Measurements from ENCODE around the gene IGFBP7. TPM values are rescaled to one million over a fixed set of nuclear protein-coding genes. Genes with fewer than 3 reads are reported as not detected.

IGFBP7 gene
- total and polyA plus RNA-seq, 4 donors: 2,521 to 5,050 (median 2,800) TPM

DNA sequence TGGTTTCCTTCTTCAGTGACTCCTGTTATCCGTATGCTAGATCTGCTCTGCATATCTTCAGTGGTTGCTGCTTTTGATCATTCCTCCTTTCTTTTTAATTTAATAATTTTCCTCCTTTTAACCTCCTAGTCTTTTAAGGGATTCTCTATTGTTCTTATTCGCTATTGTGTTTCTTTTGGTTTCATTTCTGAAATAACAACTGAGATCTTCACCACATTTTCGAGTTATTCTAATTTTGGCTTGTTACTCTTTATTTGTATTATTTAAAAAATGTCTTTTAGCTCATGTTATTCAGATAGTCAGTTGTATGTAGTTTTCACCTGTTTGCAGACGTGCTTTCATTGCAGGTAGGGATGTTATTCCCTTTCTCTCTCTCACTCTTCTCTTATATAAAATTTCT lies 24.9 kb downstream of the IGFBP7 start:
- Histone ChIP-seq H3K27ac (ENCODE audit: low read depth in 1 of 2, low read length in 2 of 2) (peak overlapping the region in 1 of 2 donors; percentile 43), H3K4me1 (ENCODE audit: control insufficient read depth in 1 of 2, insufficient read depth in 2 of 2, low read length in 2 of 2) (peaks cover 0 to 10% of the 10 kb centered on the region in 2 donors), H3K9me3 (ENCODE audit: control insufficient read depth, low read length) (no peaks in the 10 kb centered on the region), H3K36me3 (ENCODE audit: control insufficient read depth in 1 of 2, insufficient read depth in 2 of 2, low read length in 1 of 2) (no peaks in the 10 kb centered on the region), H3K4me3 (ENCODE audit: low read length in 2 of 2) (no peak overlapping the region), H3K27me3 (ENCODE audit: control insufficient read depth in 1 of 2, insufficient read depth in 2 of 2, low read length in 1 of 2) (no peaks in the 10 kb centered on the region)
- intact Hi-C loops (cut with DNase I): no loop called here
- DNase-seq: no peak
- no peak for ATAC-seq (ENCODE audit: low FRiP score)
- 18 to 25% methylated on average over 4 of the region's 4 CpGs for WGBS, 2 donors

DNA sequence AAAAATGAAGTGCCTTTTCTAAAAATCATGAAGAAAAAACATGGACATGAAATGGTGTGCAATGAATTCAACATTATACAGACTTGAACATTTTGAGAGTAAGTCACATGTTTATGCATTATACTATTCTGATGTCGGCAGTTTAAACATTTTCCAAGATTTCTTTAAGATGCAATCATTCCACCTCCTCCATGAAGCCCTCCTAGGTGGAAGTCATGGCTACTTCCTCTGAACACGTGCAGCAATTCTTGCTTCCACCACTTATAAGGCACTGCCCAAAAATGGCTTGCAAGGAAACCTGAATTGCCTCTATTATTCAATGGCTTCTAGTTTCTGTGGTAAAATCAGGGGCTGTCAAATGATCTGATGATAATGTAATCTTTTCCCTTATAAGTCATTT lies 25.8 kb downstream of the IGFBP7 start:
- H3K27ac ChIP-seq (ENCODE audit: low read depth in 1 of 2, low read length in 2 of 2): peak overlapping the region; percentile 22 to 25
- peaks cover 0 to 16% of the 10 kb centered on the region in 2 donors for H3K4me1 ChIP-seq (ENCODE audit: control insufficient read depth in 1 of 2, insufficient read depth in 2 of 2, low read length in 2 of 2)
- H3K27me3 ChIP-seq (ENCODE audit: control insufficient read depth in 1 of 2, insufficient read depth in 2 of 2, low read length in 1 of 2): no peaks in the 10 kb centered on the region
- intact Hi-C loops (cut with DNase I): loop anchor here in 1 of 2 donors (5.0 kb wide), 1 partner anchor 42 kb away; no protein-coding TSS in a partner anchor
- WGBS, 2 donors: 55 to 71% methylated on average over 2 of the region's 2 CpGs
- no peak overlapping the region for H3K4me3 ChIP-seq (ENCODE audit: low read length in 2 of 2)
- ATAC-seq (ENCODE audit: low FRiP score) (no peak), DNase-seq (no peak)
- H3K36me3 ChIP-seq (ENCODE audit: control insufficient read depth in 1 of 2, insufficient read depth in 2 of 2, low read length in 1 of 2): no peaks in the 10 kb centered on the region
- H3K9me3 ChIP-seq (ENCODE audit: control insufficient read depth, low read length): no peaks in the 10 kb centered on the region

DNA sequence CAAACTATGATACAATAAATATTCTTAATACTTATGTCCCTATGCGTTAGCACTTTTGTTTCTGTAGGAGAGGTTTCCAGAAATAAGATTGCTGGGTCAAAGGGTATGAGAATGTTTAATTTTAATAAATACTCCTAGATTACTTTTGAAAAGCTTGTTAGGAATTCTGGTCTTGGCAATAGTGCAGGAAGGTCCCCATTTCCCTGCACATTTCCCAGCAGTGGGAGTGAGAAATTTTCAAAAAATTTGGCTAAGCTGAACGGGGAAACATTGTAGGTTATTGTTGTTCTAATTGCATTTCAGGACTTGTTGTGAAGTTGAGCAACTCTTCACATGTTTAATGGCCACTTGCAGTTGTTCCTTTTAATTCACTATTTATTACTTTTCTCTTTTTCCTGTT lies 27.1 kb downstream of the IGFBP7 start:
- no peaks in the 10 kb centered on the region for H3K36me3 ChIP-seq (ENCODE audit: control insufficient read depth in 1 of 2, insufficient read depth in 2 of 2, low read length in 1 of 2)
- DNase-seq (no peak), ATAC-seq (ENCODE audit: low FRiP score) (no peak)
- WGBS, 2 donors: 1 to 2% methylated on average over 2 of the region's 2 CpGs
- H3K27ac ChIP-seq (ENCODE audit: low read depth in 1 of 2, low read length in 2 of 2): peak overlapping the region in 1 of 2 donors; percentile 82
- no peak overlapping the region for H3K4me3 ChIP-seq (ENCODE audit: low read length in 2 of 2)
- intact Hi-C loops (cut with DNase I): loop anchor here in 1 of 2 donors (5.0 kb wide), 1 partner anchor 41 kb away; no protein-coding TSS in a partner anchor
- peaks cover 0 to 19% of the 10 kb centered on the region in 2 donors for H3K4me1 ChIP-seq (ENCODE audit: control insufficient read depth in 1 of 2, insufficient read depth in 2 of 2, low read length in 2 of 2)
- no peaks in the 10 kb centered on the region for H3K27me3 ChIP-seq (ENCODE audit: control insufficient read depth in 1 of 2, insufficient read depth in 2 of 2, low read length in 1 of 2)
- no peaks in the 10 kb centered on the region for H3K9me3 ChIP-seq (ENCODE audit: control insufficient read depth, low read length)

DNA sequence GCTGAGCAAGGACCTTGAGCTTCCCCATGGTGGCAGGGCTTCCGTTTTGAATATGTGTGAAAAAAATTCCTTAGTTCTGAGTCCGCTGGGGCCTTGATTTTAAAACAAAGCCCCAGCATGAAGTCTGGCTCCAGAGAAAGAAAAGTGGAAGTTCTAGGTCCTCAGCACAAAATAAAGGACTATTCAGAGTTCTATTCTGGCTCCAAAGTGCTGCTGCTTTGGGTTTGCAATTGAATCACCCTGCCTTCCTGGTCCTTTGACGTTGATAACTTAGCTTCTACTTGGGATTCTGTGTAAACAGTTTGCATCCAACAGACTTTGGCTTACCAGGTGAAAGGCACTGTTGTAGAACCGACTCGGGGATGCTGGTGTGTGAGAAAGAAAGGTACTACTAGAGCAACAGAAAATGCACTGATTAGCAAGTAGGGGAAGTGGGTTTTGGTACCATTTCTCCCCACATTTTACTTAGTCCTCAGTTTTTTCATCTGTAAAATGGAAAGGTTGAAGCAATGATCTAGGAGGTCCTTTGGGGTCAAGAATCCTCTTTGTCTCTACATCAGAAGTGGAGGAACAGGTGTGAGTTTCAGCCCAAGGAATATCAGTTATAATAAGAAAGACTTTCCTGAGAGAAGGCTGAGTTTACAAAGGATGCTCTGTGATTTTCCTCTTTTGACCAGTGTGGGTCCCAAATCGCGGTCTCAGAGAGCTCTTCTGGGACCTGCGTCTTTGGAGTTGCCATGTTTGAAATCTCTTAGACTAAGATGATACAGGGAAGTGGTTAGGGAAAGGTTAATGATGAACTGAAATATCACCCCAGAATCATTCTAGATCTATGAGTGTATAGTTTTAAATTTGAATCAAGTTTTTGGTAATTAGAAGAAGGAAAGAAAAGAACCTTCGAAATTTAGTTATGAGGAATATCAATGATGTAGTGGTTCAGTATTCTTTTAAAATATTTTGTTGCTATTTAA lies 28.2 kb downstream of the IGFBP7 start:
- Histone ChIP-seq H3K36me3 (ENCODE audit: control insufficient read depth in 1 of 2, insufficient read depth in 2 of 2, low read length in 1 of 2) (no peaks in the 10 kb centered on the region), H3K4me1 (ENCODE audit: control insufficient read depth in 1 of 2, insufficient read depth in 2 of 2, low read length in 2 of 2) (peaks cover 0 to 16% of the 10 kb centered on the region in 2 donors), H3K4me3 (ENCODE audit: low read length in 2 of 2) (no peak overlapping the region), H3K27ac (ENCODE audit: low read depth in 1 of 2, low read length in 2 of 2) (peak overlapping the region; percentile 97 to 100), H3K9me3 (ENCODE audit: control insufficient read depth, low read length) (no peaks in the 10 kb centered on the region), H3K27me3 (ENCODE audit: control insufficient read depth in 1 of 2, insufficient read depth in 2 of 2, low read length in 1 of 2) (no peaks in the 10 kb centered on the region)
- WGBS, 2 donors: 41 to 43% methylated on average over 9 of the region's 9 CpGs
- intact Hi-C loops (cut with DNase I): loop anchor here in 1 of 2 donors (2.0 to 5.0 kb wide), 2 partner anchors 21 to 40 kb away; no protein-coding TSS in a partner anchor
- DNase-seq (no peak), ATAC-seq (ENCODE audit: low FRiP score) (no peak)

DNA sequence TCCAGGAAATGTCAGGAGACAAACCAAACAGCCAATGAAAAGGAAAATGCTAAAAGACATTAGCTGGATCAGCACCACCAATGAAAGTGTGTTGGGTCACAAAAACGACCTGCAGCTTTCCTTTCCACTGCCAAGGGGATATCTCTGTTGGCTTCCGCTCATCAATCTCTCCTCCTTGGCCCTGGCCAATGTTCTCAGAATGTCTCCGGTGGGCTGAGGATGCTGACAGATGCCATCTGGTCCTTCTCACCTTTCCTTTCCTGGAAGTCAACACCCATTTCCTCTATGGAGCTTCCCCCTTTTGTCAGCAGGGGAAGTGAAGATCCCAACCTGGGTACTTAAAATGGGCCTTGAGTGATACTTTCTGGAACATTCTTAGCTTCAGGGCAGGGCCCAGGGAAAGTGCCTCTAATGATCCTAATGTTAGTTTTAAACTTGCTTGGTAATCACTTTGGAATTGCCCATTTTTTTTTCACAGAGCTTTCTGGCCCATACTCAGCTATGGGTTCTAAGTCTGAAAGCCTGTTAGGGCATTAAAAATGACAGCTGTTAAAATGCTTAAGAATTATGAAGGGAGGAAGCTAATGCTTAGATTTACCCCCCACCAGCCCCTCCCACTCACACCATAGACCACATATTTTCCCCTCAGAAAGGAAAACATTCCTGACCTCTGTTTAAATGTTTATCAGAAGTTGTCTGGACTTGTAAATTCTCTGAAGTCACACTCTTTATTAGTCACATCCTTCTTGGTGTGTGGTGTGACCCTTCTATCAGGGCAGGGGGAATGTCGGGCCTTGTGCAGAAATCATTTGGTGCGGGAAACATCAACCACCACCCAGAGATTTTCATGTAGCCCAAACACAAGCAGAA lies 29.2 kb downstream of the IGFBP7 start:
- H3K36me3 ChIP-seq (ENCODE audit: control insufficient read depth in 1 of 2, insufficient read depth in 2 of 2, low read length in 1 of 2): peaks cover 0 to 2% of the 10 kb centered on the region in 2 donors
- H3K9me3 ChIP-seq (ENCODE audit: control insufficient read depth, low read length): no peaks in the 10 kb centered on the region
- peaks cover 2 to 16% of the 10 kb centered on the region in 2 donors for H3K4me1 ChIP-seq (ENCODE audit: control insufficient read depth in 1 of 2, insufficient read depth in 2 of 2, low read length in 2 of 2)
- ATAC-seq (ENCODE audit: low FRiP score): peak; percentile 68
- intact Hi-C loops (cut with DNase I): loop anchor here in 1 of 2 donors (2.0 to 5.0 kb wide), 2 partner anchors 20 to 39 kb away; no protein-coding TSS in a partner anchor
- 21 to 24% methylated on average over 5 of the region's 5 CpGs for WGBS, 2 donors
- no peaks in the 10 kb centered on the region for H3K27me3 ChIP-seq (ENCODE audit: control insufficient read depth in 1 of 2, insufficient read depth in 2 of 2, low read length in 1 of 2)
- DNase-seq: peak; percentile 76 to 78
- H3K4me3 ChIP-seq (ENCODE audit: low read length in 2 of 2): no peak overlapping the region
- peak overlapping the region; percentile 99 to 100 for H3K27ac ChIP-seq (ENCODE audit: low read depth in 1 of 2, low read length in 2 of 2)

DNA sequence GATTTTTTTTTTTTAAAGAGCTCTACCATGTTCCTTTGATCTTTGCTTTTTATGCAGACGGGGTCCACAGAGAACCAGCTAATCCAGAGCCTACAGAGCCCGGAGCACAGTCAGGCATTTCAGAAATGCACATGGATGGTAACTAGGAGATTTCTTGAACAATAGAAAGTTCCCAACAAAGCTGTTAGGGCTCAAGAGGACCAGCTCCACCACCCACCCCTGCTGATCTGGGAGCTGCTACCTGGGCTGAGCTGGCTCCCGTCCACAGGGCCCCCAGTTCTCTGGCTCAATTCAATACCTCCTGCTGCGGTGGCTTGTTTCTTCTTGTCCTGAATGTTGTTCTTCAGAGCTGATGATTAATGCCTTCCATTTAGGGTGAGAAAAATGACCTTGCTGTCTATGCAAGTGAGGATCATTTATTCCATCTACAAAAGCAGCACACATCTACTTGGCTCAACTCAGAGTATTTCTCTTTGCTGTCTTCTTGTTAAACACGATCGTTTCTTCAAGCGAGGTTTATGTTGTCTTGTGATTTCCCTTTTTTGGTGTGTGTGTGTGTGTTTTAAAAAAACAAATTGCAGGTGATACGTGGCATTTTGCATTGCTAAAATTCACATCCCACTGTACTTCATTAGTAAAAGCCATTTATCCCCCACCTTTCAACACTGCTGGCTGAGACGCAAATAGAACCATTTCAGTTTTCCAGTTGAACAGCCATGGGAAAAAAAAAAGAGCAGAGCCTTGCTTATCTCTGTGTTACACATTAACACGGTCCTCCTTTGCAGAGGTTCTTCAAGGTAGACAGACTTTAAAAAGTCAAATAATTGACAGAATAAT lies 31.3 kb downstream of the IGFBP7 start:
- 4 to 7% methylated on average over 10 of the region's 10 CpGs for WGBS, 2 donors
- Histone ChIP-seq H3K36me3 (ENCODE audit: control insufficient read depth in 1 of 2, insufficient read depth in 2 of 2, low read length in 1 of 2) (peaks cover 0 to 3% of the 10 kb centered on the region in 2 donors), H3K4me1 (ENCODE audit: control insufficient read depth in 1 of 2, insufficient read depth in 2 of 2, low read length in 2 of 2) (peaks cover 5 to 21% of the 10 kb centered on the region in 2 donors), H3K27me3 (ENCODE audit: control insufficient read depth in 1 of 2, insufficient read depth in 2 of 2, low read length in 1 of 2) (no peaks in the 10 kb centered on the region), H3K4me3 (ENCODE audit: low read length in 2 of 2) (no peak overlapping the region), H3K9me3 (ENCODE audit: control insufficient read depth, low read length) (no peaks in the 10 kb centered on the region), H3K27ac (ENCODE audit: low read depth in 1 of 2, low read length in 2 of 2) (peak overlapping the region; percentile 49 to 90)
- intact Hi-C loops (cut with DNase I): no loop called here
- ATAC-seq (ENCODE audit: low FRiP score) (no peak), DNase-seq (peak in 1 of 2 donors; percentile 68)

DNA sequence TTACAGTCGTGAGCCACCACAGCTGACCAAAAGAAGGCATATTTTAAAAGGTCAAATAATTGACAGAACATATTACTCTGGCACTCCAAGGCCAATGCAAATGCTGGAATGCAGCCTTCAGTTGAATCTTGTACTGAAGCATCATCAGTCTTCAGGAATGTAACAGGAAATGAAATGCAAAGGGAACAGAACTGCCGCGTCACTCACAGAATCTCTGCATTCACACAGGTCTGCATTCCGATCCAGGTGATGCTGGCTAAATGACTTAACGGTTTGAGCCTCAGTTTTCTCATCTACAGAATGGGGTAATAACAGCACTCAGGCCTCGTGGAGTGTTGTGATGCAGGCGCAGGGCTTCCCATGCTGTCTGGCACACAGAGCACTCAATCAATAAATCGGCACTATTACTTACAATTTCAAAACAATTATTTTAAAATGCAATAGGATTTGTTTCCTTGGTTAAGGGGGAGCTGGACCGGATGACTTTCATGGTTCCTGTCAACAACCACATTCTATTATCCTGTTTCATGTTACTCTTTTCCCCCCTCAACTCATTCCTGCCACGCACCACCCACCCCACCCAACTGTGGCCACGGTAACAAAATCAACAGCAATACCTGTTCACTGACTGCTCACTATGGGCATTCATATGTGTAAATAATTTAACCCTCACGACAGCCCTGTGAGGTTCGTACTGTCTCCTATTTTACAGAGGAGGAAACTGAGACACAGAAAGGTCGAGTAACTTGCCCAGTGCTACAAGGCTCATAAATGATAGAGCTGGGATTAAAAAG lies 32.4 kb downstream of the IGFBP7 start:
- no peak overlapping the region for H3K4me3 ChIP-seq (ENCODE audit: low read length in 2 of 2)

More for the DNA sequence above, 32.4 kb downstream of the IGFBP7 start:
- Histone ChIP-seq H3K27ac (ENCODE audit: low read depth in 1 of 2, low read length in 2 of 2) (peak overlapping the region; percentile 49 to 72), H3K4me1 (ENCODE audit: control insufficient read depth in 1 of 2, insufficient read depth in 2 of 2, low read length in 2 of 2) (peaks cover 5 to 21% of the 10 kb centered on the region in 2 donors), H3K36me3 (ENCODE audit: control insufficient read depth in 1 of 2, insufficient read depth in 2 of 2, low read length in 1 of 2) (peaks cover 0 to 3% of the 10 kb centered on the region in 2 donors), H3K27me3 (ENCODE audit: control insufficient read depth in 1 of 2, insufficient read depth in 2 of 2, low read length in 1 of 2) (no peaks in the 10 kb centered on the region), H3K9me3 (ENCODE audit: control insufficient read depth, low read length) (no peaks in the 10 kb centered on the region)
- ATAC-seq (ENCODE audit: low FRiP score) (no peak), DNase-seq (no peak)
- intact Hi-C loops (cut with DNase I): no loop called here
- 62 to 63% methylated on average over 14 of the region's 14 CpGs for WGBS, 2 donors

Measured in aorta (tissue), 5 donors.